Suprapubic skin (tissue), 3 donors: ENCODE results near the gene TFIP11.

Source experiments
- POLR2AphosphoS5 ChIP-seq, 3 donors: sonication (generic); formaldehyde crosslinking; IDR thresholded peaks; one replicate each; pipeline ENCODE4 v1.6.1; 2017; ENCODE audit warnings: antibody characterized with exemption in 3 of 3
- TF ChIP-seq, protein P1 (sequence below), 2 donors: fragments of 200-600 bp in 1 of 2; fragments of 450-650 bp in 1 of 2; sonication (generic) in 1 of 2; IDR thresholded peaks; one replicate each; pipeline ENCODE4 v1.5.1; 2016 to 2019; ENCODE audit warnings: antibody characterized with exemption in 2 of 2, mild to moderate bottlenecking in 1 of 2, moderate library complexity in 1 of 2

DNA sequence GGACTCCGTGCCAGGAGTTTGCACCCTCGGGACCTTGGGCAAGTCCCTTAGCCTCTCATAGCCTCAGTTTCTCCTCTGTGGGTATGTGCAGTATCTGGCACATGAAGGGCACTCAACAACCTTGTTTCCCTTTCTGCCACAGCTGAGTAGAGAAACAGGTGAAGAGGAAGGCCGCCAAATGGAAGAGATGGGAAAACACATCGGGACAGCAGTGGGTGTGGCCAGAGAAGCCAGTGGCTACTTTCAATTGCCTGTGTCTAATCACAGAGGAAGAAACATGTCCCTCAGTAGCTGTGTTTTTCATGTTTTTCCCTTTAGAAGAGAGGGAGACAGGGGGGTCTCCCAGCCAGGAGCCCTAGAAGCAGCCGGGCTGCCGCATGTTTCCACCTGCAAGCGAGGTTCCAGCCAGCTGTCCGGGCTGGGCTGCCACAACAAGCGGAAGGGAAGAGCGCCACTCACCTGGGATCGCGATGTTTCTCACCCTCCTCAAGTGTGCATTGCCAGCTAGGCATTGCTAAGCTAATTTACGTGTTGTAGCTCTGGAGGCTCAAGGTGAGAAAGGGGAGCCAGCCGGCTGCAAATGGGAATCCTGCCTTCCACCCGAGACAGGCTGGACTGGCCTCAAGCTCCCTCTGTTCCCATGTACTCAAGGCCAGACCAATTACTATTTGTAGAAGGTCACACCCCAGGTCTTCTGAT, 66.5 kb downstream of the TFIP11 start:
- TF ChIP-seq POLR2AphosphoS5 (IDR thresholded peaks at IDR 0.05): no peak
- TF ChIP-seq, protein P1, sequence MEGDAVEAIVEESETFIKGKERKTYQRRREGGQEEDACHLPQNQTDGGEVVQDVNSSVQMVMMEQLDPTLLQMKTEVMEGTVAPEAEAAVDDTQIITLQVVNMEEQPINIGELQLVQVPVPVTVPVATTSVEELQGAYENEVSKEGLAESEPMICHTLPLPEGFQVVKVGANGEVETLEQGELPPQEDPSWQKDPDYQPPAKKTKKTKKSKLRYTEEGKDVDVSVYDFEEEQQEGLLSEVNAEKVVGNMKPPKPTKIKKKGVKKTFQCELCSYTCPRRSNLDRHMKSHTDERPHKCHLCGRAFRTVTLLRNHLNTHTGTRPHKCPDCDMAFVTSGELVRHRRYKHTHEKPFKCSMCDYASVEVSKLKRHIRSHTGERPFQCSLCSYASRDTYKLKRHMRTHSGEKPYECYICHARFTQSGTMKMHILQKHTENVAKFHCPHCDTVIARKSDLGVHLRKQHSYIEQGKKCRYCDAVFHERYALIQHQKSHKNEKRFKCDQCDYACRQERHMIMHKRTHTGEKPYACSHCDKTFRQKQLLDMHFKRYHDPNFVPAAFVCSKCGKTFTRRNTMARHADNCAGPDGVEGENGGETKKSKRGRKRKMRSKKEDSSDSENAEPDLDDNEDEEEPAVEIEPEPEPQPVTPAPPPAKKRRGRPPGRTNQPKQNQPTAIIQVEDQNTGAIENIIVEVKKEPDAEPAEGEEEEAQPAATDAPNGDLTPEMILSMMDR (IDR thresholded peaks at IDR 0.05): no peak
